IPS-18a (cell line): ENCODE data around the gene POC1A.
A peak's percentile ranks its signal among the peaks of the same experiment; 100 is the strongest.

Experiments
- H3K27ac ChIP-seq: one replicate; pipeline ENCODE4 v1.5.1; 2013; ENCODE audit warnings: low read length
- H3K27me3 ChIP-seq: one replicate; pipeline ENCODE4 v1.6.1; 2013; ENCODE audit warnings: mild to moderate bottlenecking, low read length; ENCODE audit not compliant: control insufficient read depth, insufficient read depth
- H3K36me3 ChIP-seq: one replicate; pipeline ENCODE4 v1.6.1; 2013; ENCODE audit warnings: low read depth, low read length; ENCODE audit not compliant: control insufficient read depth
- H3K4me1 ChIP-seq: one replicate; pipeline ENCODE4 v1.6.1; 2013; ENCODE audit warnings: low read depth, low read length; ENCODE audit not compliant: control insufficient read depth
- H3K4me3 ChIP-seq: one replicate; pipeline ENCODE4 v1.5.1; 2013; ENCODE audit warnings: low read length
- H3K9ac ChIP-seq: one replicate; pipeline ENCODE4 v1.6.1; 2013; ENCODE audit warnings: mild to moderate bottlenecking, low read length, moderate library complexity
- H3K9me3 ChIP-seq: one replicate; pipeline ENCODE4 v1.6.1; 2013; ENCODE audit warnings: low read depth, low read length; ENCODE audit not compliant: control insufficient read depth

The POC1A gene

GRCh38 chr3:52154135-52155094 lies at the start of gene POC1A:
POC1A (minus strand) TSS chr3:52154423; CDS start chr3:52154372, 51 bp downstream.
- Histone ChIP-seq H3K27me3 (no peaks in the 10 kb centered on the region), H3K9me3 (no peaks in the 10 kb centered on the region), H3K9ac (peak within 1 kb of the TSS; percentile 68), H3K36me3 (peaks cover 6% of the 10 kb centered on the region), H3K4me1 (peaks cover 3% of the 10 kb centered on the region), H3K27ac (peak within 1 kb of the TSS; percentile 95), H3K4me3 (peak within 1 kb of the TSS; percentile 81)

GRCh38 chr3:52203701-52204100 lies 49.5 kb upstream of the POC1A start:
- Histone ChIP-seq H3K4me1 (no peaks in the 10 kb centered on the region), H3K9me3 (no peaks in the 10 kb centered on the region), H3K27ac (no peak overlapping the region), H3K36me3 (peaks cover 76% of the 10 kb centered on the region), H3K4me3 (no peak overlapping the region), H3K27me3 (no peaks in the 10 kb centered on the region), H3K9ac (no peak overlapping the region)

- Histone ChIP-seq H3K4me3 (no peak overlapping the region), H3K9ac (no peak overlapping the region), H3K27me3 (no peaks in the 10 kb centered on the region), H3K4me1 (peaks cover 2% of the 10 kb centered on the region), H3K27ac (no peak overlapping the region), H3K9me3 (no peaks in the 10 kb centered on the region), H3K36me3 (peaks cover 64% of the 10 kb centered on the region)
Measured at GRCh38 chr3:52202384-52203077, 48.3 kb upstream of the POC1A start.

- H3K36me3 ChIP-seq, result peaks cover 54% of the 10 kb centered on the region
- H3K27ac ChIP-seq, result no peak overlapping the region
- peaks cover 6% of the 10 kb centered on the region for H3K4me1 ChIP-seq
Measured at GRCh38 chr3:52200981-52201679, 46.9 kb upstream of the POC1A start.

DNA sequence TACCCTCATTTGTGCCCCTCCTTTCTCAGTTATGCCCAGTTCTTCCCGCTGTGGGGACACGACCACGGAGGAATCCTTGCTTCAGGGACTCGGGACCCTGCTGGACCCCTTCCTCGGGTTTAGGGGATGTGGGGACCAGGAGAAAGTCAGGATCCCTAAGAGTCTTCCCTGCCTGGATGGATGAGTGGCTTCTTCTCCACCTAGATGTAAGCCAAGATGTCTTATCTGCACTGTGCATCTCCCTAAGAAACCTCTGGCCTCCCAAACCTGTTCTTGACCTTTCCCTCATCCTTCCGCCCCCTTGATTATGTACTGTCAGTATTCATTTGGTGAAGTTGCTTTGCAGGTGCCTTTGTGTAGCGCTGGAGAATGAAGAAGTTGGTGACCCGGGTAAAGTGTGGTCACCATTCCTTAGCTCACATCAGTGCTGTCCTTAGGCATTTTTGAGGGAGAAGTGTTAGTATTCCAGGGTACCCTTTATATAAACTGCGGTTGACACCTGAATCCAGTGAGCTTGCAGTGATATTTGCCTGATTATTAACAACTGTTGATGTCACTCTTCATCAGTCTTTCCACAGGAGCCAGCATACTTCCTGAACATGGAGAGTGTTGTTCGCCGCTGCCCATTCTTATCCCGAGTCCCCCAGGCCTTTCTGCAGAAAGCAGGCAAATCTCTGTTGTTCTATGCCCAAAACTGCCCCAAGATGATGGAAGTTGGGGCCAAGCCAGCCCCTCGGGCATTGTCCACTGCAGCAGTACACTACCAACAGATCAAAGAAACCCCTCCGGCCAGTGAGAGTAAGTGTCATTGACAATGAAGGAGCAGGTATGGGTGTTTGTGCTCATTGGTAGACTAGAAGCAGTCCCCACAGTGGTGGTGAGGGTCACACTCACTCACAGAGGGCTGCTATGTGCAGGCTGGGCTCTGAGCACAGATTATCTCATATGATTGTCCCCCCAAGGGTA lies 44.7 kb upstream of the POC1A start:
- H3K4me1 ChIP-seq, result peaks cover 6% of the 10 kb centered on the region
- H3K27ac ChIP-seq, result no peak overlapping the region
- H3K27me3 ChIP-seq, result no peaks in the 10 kb centered on the region
- H3K9ac ChIP-seq, result peak overlapping the region; percentile 70
- H3K36me3 ChIP-seq, result peaks cover 33% of the 10 kb centered on the region
- H3K9me3 ChIP-seq, result no peaks in the 10 kb centered on the region
- peak overlapping the region; percentile 90 for H3K4me3 ChIP-seq

More at GRCh38 chr3:52200981-52201679, 46.9 kb upstream of the POC1A start:
- H3K9me3 ChIP-seq, result no peaks in the 10 kb centered on the region
- no peak overlapping the region for H3K9ac ChIP-seq
- no peaks in the 10 kb centered on the region for H3K27me3 ChIP-seq
- H3K4me3 ChIP-seq, result no peak overlapping the region

DNA sequence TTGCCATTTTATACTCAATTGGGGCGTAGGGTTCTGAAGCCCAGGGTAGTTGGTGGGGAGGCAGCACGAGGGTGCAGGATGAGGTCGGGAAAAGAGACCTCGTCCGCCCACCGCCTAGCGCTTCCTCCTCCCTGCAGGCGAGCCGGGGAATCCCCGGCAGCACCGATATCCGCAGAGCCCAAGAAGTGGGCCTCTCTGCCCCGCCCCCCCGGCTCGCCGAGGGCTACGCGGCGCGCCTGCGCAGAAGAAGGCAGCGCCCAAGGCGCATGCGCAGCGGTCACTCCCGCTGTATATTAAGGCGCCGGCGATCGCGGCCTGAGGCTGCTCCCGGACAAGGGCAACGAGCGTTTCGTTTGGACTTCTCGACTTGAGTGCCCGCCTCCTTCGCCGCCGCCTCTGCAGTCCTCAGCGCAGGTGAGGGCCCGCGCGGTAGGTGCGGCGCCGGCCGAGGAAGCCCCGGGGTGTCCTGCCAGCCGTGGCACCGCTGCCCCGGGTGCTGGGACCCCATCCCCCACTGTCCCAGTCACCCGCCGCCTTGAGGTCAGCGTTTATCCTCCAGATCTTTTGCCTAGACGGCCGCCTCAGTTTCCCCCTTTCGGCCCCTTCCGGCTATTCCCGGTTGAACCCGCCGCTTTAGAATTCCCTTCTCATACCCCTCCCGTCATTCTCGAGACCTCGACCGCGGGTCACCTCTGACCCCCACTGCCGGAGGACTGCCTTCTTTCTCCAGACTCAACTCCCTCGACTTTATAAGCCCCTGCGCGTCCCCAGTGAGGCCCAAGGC lies 43.8 kb upstream of the POC1A start, which contains the start of gene ALAS1:
TSS of gene ALAS1 (plus strand) at position 319 of the 784 bp plus-strand sequence. CDS start 1,082 bp downstream, outside the sequence.
- H3K36me3 ChIP-seq, result peaks cover 24% of the 10 kb centered on the region
- H3K27ac ChIP-seq, result peak within 1 kb of the TSS; percentile 46
- no peaks in the 10 kb centered on the region for H3K27me3 ChIP-seq
- H3K4me3 ChIP-seq, result peak within 1 kb of the TSS; percentile 90
- H3K9ac ChIP-seq, result peak within 1 kb of the TSS; percentile 70
- peaks cover 6% of the 10 kb centered on the region for H3K4me1 ChIP-seq
- H3K9me3 ChIP-seq, result no peaks in the 10 kb centered on the region

- peak overlapping the region; percentile 90 for H3K4me3 ChIP-seq
- peak overlapping the region; percentile 70 for H3K9ac ChIP-seq
- no peaks in the 10 kb centered on the region for H3K9me3 ChIP-seq
- peaks cover 6% of the 10 kb centered on the region for H3K4me1 ChIP-seq
- no peaks in the 10 kb centered on the region for H3K27me3 ChIP-seq
- peak overlapping the region; percentile 46 for H3K27ac ChIP-seq
- H3K36me3 ChIP-seq, result peaks cover 18% of the 10 kb centered on the region
Measured at GRCh38 chr3:52197499-52197841, 43.2 kb upstream of the POC1A start.

GRCh38 chr3:52196977-52197376 lies 42.8 kb upstream of the POC1A start:
- no peaks in the 10 kb centered on the region for H3K9me3 ChIP-seq
- no peak overlapping the region for H3K4me3 ChIP-seq
- no peak overlapping the region for H3K27ac ChIP-seq
- H3K9ac ChIP-seq, result peak overlapping the region; percentile 70
- H3K27me3 ChIP-seq, result no peaks in the 10 kb centered on the region
- H3K36me3 ChIP-seq, result peaks cover 15% of the 10 kb centered on the region
- H3K4me1 ChIP-seq, result peaks cover 6% of the 10 kb centered on the region

GRCh38 chr3:52195823-52196331 lies 41.7 kb upstream of the POC1A start:
- no peak overlapping the region for H3K27ac ChIP-seq
- no peaks in the 10 kb centered on the region for H3K9me3 ChIP-seq
- H3K4me3 ChIP-seq, result no peak overlapping the region
- H3K9ac ChIP-seq, result no peak overlapping the region
- peaks cover 6% of the 10 kb centered on the region for H3K4me1 ChIP-seq
- no peaks in the 10 kb centered on the region for H3K27me3 ChIP-seq
- peaks cover 7% of the 10 kb centered on the region for H3K36me3 ChIP-seq

- no peaks in the 10 kb centered on the region for H3K27me3 ChIP-seq
- no peaks in the 10 kb centered on the region for H3K9me3 ChIP-seq
- no peak overlapping the region for H3K4me3 ChIP-seq
- H3K27ac ChIP-seq, result no peak overlapping the region
- no peak overlapping the region for H3K9ac ChIP-seq
- H3K4me1 ChIP-seq, result peaks cover 6% of the 10 kb centered on the region
- H3K36me3 ChIP-seq, result peaks cover 2% of the 10 kb centered on the region
Measured at GRCh38 chr3:52195291-52195597, 41.0 kb upstream of the POC1A start.
